Dedifferentiated amniotic fluid mesenchymal stem cell (primary cell): ENCODE results near the gene STAT3.
"Not testable (repeated sequence)": the region's sequence is repeated elsewhere in the genome, so short reads cannot be mapped to it uniquely, and the experiment has no call there.

Source experiments
- DNase-seq: peaks from one replicate; pipeline ENCODE4 v3.0.0-alpha.2; 2016; ENCODE audit errors: extremely low spot score

The STAT3 gene

GRCh38 chr17:42388381-42389134, at the start of gene STAT3:
Gene STAT3 (minus strand): TSS chr17:42388442. CDS start chr17:42348516, 39,926 bp downstream.
- DNase-seq, result peak; percentile 100

DNA sequence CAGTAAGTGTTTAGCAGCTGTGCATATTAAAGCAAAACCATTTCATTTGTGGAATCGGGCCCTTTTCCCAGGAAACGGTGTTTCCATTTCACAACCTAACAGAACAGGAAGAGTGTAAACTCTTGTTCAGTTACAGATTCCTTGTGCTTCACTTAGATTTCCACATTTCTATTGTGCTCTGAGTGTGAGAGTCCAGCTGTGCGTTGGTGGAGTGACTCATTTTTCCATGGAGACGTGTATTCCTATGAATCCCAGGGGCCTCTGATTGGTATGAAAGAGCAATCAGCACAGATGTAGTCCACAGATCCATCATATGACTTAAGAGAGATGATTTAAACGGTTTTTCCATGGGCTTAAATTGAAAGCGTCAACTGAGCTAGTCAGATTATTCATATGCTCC, 48.1 kb upstream of the STAT3 start:
- peak; percentile 95 for DNase-seq

DNA sequence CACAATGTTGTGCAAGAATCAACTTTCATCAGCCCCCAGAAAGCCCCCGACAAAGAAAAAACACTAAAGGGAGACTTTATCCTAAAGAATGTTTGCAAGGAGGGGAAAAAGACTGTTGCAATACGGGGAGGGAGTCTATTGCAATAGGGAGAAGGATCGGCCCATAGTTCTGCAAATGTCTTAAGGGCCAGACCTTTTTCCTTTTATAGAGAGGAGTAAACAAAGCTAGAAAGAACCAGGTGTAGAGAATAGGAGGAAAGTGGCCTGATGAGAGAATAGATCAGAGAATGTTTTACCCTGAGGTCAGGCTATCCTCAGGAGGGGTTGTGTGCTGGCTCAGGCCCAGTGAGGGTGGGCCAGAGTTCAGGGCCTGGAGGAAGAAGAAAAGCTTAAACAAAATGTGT, 43.5 kb upstream of the STAT3 start:
- DNase-seq, result no peak

- no peak for DNase-seq
Observed at GRCh38 chr17:42429726-42430447, 41.6 kb upstream of the STAT3 start.

- peak; percentile 97 for DNase-seq
Observed at GRCh38 chr17:42428141-42428944, 40.1 kb upstream of the STAT3 start.

DNA sequence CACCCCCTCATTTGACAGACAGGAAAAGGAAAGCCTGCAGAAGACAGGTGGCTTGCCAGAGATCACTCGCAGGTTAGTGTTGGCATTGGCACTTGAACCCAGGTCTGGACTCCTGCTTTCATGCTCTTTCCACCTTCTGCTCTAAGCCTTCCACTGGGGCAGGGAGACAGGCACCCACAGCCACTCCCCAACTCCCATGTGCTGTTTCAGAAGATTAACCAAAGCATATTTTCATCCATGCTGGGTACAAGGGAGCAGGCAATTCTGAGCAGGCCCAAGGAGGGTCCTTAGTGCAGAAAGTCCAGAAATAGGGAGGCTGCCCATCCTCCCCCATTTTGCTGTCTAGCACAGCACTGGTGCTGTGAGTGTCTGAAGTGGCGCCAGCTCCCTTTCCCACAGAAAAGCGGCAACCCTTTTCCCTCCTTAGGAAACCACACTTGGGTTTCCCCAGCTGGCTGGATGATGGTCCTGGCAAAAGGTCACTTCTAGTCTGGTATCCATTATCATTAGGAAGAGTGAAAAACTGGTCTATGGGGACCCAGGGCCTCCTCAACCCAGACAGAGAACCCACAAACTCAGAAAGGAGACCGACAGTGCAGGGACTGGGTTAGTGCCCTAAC, 36.9 kb upstream of the STAT3 start:
- no peak for DNase-seq

DNA sequence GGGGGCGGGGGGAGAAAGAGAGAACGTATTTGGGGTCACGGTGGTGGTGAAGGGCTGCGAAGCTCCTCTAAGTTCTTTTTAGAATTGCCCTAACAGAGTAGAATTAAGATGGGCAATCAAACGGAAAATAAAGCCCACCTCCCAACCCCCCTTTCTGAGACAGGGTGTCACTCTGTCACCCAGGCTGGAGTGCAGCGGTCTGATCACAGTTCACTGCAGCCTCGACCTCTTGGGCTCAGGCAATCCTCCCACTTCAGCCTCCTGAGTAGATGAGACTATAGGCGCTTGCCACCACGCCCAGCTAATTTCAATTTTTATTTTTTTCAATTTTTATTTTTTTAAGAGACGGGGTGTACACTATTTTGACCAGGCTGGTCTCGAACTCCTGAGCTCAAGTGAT, 35.5 kb upstream of the STAT3 start:
- DNase-seq, result no peak

DNA sequence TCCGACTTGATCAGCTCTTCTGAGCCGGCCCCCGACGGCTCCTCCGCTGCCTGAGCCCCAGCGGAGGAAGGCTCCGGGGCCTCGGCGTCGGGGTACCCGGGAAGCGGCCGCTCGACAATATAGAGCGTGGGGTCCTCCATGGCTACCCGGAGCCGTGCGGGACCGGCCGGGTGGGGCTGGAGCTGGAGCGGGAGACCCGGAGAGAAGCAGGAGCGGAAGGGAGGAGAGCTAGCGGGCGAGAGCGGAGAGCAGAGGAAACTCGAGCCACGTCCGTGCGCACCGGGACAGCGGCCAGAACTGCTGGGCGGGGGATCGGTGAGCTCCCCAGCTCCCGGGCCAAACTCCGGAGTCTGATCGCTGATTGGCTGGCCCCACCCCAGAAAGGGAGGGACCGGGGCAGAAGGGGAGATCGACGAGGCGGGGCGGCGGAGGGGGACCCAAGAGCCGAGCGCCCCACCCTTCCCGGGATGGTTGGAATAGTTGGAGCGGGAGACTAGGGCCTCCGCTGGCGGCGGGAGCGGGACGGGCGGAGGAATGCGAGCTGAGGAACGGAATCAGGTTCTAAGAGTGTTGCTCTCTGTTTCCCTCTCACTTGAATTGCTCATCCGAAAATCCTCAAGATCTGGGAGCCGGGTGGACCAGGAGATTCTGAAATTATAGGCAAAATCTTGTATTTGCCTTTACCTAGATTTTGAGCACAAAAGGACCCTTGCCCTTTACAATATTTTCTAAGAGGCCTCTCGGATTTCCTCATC, 34.9 kb upstream of the STAT3 start, which contains the start of gene CAVIN1:
Gene CAVIN1 (minus strand): TSS at position 299 of the 755 bp plus-strand sequence. CDS start 159 bp downstream, at position 140.
- DNase-seq, result peak; percentile 99

- no peak for DNase-seq
Observed at GRCh38 chr17:42422412-42422957, 34.2 kb upstream of the STAT3 start.

- DNase-seq, result peak; percentile 39
Observed at GRCh38 chr17:42421507-42422338, 33.5 kb upstream of the STAT3 start.

DNA sequence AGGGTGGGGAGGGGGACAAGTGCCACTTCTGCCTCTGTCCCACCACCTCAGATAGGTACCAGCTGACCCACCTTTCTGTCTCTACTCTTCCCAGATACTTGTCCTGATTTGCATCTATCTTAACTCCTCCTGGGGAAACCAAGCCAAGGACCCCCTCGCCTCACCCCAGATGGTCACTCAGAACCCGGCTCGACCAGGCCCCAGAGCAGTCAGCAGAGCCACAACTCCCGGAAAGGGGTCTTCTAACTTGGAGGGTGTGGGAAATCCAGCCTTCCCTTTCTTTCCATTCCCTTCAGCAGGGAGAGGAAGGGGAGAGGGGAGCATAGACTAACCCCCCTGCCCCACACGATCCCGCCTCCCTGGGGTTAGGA, 32.9 kb upstream of the STAT3 start:
- no peak for DNase-seq

DNA sequence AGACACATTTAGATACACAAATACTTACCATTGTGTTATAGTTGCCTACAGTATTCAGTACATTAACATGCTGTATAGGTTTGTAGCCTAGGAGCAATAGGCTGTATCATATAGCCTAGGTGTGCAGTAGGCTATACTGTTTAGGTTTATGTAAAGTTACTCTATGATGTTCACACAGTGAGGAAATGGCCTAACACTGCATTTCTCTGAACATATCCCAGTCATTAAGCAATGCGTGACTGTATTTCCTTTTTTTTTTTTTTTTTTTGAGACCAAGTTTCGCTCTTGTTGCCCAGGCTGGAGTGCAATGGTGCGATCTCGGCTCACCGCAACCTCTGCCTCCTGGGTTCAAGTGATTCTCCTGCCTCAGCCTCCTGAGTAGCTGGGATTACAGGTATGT, 29.7 kb upstream of the STAT3 start:
- DNase-seq, result not testable (repeated sequence)

GRCh38 chr17:42414704-42415409, 26.6 kb upstream of the STAT3 start:
- DNase-seq, result no peak

DNA sequence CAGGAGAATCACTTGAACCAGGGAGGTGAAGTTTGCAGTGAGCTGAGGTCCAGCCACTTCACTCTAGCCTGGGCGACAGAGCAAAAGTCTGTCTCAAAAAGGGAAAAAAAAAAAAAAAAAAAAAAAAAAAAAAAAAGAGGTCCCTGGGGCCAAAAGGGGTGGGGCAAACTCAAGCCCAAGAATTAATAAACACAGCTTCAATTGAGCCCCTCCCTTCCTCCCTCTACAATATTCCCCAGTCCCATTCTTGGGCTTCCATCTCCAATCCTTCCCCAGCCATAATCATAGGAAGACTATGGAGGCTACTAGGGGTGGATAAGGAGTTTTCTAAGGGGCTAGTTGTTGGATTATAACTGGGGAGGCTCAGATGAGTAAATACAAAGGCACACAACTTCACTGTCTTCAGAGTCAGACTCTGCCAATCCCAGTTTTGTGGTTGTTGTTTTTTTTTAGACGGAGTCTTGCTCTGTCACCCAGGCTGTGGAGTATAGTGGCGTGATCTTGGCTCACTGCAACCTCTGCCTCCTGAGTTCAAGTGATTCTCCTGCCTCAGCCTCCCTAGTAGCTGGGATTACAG, 25.3 kb upstream of the STAT3 start:
- no peak for DNase-seq

DNA sequence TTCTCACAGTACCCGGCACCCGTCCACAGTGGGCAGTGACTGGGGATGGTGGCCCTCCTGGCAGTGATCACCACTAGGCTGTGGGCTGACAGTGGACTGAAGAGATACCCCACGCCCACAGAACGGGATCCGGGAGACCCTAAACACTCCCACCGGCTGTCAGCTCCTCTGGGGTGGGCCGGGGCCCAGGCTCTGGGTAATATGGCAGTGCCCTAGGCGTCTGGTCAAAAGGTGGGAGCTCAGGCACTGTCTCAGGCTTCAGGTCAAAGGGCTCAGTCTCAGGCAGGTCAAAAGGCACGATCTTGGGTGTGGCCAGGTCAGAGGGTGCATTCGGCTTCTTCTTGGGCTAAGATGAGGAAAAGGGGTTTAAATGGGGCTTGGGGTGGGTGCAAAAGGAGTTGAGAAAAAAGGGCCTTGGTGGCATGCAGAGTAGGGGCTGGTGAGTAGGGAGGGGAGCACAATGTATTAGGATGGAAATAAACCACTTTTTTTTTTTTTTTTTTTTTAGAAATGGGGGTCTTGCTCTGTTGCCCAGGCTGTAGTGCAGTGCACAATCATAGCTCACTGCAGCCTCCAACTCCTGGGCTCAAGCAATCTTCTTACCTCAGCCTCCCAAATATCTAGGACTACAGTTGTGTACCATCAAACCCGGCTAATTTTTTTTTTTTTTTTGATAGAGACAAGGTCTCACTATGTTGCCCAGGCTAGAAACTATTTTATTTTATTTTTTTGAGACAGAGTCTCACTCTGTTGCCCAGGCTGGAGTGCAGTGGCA, 23.9 kb upstream of the STAT3 start:
- no peak for DNase-seq

DNA sequence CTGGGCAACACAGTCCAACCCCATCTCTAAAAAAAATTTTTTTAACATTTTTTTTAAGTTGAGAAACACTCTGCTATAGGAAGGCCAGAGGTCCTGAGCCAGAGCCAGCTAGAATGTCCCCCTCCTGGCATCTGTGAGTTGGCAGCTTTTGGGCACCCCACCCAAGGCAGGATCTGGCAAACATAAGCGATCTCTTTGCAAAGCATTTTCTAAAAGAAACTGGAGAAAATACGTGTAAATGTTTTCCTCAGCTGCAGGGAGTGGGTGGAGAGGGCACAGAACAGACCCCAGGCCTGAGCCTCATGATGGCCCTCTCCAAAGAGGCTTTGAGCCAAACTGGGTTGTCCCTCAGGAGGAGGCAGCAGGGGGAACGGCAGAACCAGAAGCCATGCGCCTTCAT, 23.1 kb upstream of the STAT3 start:
- no peak for DNase-seq

GRCh38 chr17:42410319-42410685, 22.1 kb upstream of the STAT3 start:
- no peak for DNase-seq
